NCI-H2171 (cell line): ENCODE data around the gene TGFB1I1.

Source experiments
- DNase-seq: peaks from one replicate; lab custom pipeline; 2025; lab: John Stamatoyannopoulos, UW

The TGFB1I1 gene

DNA sequence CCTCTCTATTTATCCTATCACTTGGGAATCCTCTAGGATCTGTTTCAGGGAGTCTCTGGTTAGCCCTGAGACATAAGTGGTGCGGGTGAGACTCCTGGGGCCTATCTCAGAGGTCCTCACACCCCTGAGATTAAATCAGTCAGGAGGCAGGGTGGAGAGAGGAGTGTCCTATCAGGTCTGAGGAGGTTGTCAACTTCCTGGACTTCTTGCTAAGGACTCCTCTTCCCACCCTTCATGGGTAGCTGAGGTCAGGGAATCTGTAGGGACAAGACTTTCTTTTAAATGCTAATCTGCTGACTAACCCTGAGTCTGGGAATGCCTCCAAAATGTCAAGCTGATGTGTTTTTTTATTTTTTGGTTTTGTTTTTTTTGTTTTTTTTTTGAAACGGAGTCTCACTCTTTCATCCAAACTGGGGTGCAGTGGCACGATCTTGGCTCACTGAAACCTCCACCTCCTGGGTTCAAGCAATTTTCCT is 19.3 kb upstream of the TGFB1I1 start:
- DNase-seq, result no peak

DNA sequence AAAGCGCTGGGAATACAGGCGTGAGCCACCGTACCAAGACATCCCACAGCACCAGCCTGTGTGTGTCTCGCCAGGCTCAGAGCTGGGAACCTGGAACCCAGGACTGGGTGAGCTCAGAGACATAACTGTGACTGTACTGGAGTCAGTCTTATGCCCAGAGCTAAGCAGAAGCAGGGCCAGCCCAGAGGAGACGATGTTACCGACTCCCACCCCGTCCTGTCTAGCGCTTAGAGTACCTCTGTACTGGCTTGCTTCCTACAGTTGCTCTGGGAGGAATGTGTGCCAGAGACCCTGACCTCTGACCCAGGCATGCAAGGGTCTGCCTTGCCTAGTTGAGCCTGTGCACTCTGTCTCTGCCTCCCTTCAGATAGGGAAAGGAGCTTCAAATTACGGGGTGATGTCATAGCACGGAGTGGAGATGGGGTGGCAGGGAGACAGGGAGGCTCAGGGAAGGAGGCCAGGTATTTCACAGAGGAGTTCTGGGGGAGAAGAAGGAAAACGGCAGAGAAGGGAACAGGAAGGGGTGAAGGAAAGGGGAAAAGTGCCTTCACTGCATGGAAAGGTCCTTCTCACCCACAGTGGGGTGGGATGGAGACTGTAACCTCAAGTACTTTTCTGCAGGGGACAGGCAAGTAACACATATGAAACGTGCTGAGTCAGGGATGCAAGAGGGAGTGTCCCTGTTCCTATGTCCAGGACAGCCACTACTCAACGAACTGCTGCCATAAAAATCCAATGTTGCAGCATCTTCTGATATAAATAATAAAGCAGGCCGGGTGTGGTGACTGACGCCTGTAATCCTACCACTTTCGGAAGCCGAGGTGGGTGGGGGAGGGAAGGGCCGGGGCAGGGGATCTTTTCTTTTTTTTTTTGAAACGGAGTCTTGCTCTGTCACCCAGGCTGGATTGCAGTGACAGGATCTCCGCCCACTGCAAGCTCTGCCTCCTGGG is 18.4 kb upstream of the TGFB1I1 start:
- DNase-seq, result peak; percentile 3

DNA sequence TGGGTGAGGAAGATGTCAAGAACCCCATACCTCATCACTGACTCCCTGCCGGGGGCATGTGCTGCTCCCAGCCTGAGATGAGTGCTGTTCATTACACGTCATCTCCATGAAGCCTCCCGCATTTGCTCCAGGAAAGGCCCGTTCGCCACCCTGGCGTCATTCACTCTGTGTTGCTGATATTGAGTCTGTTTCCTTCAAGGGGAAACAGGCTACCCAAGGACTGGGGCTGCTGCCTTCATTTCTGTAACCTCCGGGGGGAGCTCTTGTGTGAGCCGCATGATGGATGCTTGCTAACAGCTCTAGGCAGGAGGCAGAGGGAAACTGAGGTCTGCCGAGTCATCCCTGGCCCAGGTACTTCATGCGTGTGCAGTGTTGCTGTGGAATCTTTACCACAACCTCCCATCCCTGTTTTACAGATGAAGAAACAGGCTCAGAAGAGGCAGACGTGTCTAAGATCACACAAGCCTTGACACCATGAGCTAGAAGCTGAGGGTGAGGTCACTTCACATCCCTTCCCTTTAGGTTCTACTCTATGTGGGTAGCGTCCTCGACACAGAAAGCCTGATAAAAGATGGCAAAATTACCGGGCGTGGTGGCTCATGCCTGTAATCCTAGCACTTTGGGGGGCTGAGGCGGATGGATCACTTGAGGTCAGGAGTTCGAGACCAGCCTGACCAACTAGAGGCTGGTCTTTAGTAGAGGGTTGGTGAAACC is 16.2 kb upstream of the TGFB1I1 start:
- DNase-seq, result no peak

DNA sequence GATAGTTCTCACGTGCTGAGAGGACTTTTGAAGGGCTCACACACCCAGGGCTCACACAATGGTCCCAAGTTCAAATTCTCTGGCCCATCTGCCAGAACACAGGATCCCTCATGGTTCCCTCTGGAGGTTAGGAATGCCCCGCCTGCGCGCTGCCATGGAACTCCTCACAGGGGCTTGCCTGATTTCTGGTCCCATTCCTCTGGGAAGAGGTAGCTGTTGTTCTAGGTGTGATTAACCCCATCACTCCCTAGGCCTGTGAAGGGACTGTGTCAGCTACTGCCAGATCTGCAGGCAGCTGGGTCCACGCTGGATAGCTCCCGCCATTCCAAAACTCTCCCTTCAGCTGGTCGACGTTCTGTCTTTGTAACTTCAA is 15.0 kb upstream of the TGFB1I1 start:
- DNase-seq, result no peak

DNA sequence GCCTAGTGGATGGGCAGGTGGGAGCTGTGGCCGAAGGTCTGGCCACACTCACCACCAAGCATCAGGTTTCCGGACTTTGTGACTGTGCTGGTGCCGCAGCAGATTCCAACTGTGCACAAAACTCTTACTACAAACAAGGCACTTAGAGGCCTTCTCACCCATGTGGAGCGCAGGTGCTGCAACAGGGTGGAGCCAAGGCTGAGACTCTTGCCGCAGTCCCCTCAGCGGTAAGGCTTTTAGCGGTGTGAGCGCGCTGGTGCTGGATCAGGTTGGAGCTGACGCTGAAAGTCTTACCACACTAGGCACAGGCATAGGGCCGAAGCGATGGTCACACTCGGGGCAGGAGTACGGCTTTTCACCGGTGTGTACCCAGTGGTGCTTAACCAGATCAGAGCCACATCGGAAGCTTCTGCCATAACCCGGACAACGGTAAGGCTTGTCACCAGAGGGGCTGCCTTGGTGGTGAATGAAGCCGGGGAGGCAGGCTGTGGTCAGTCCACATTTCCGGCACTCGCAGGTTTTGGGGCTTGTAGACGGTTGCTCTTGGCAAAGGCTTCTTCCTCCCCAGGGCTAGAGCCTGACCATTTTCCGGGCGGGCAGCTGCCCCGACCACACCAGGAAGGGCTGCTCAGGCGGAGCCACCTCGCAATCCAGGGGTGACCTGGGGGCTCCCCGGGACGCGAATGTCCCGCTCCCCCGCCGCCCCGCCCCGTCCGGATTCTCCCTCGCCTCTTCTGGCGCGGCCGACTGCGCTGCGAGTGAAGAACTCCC is 13.7 kb upstream of the TGFB1I1 start:
- peak; percentile 29 for DNase-seq

DNA sequence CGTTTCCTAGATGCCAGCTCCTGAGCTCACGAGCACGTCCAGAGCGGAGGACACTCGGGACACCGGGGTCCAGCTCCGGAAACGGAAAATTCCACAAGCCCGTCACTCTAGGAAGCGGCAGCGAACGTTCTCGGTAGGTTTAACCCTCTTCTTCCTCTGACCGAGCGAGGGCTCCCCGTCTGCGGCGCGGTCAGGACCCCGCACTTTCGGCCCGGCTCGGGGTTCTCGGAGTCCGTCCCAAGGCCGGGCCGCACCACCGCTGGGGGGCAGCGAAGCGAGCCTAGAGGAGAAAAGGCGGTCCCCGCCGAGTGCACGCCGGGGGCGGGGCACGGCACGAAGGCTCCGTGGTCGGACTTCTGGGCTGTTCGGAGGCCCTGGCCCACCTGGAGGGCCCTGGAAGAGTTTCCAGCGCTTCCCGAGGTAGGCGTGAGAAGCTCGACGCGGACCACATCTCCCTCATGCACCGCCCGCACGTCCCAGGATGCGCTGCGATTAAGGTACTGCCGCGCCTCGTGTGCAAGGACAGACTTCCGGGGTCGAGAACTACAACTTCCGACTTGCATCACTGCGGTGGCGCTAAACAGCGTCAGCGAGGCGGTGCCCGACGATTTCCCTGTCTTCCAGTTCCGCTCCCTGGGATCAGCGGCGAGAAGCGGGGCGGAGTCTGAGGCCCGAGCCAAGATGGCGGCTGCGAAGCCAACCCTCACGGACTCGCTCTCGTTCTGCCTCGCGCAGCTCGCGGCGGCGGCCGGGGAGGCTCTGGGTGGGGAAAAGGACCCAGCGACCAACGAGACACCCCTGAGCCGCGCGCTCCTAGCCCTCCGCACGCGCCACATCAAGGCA is 12.9 kb upstream of the TGFB1I1 start, which contains the start of gene ARMC5:
Gene ARMC5, plus strand, starts transcription at position 658 of the 843 bp plus-strand sequence. Its CDS starts 24 bp downstream, at position 682.
- peak; percentile 96 for DNase-seq

DNA sequence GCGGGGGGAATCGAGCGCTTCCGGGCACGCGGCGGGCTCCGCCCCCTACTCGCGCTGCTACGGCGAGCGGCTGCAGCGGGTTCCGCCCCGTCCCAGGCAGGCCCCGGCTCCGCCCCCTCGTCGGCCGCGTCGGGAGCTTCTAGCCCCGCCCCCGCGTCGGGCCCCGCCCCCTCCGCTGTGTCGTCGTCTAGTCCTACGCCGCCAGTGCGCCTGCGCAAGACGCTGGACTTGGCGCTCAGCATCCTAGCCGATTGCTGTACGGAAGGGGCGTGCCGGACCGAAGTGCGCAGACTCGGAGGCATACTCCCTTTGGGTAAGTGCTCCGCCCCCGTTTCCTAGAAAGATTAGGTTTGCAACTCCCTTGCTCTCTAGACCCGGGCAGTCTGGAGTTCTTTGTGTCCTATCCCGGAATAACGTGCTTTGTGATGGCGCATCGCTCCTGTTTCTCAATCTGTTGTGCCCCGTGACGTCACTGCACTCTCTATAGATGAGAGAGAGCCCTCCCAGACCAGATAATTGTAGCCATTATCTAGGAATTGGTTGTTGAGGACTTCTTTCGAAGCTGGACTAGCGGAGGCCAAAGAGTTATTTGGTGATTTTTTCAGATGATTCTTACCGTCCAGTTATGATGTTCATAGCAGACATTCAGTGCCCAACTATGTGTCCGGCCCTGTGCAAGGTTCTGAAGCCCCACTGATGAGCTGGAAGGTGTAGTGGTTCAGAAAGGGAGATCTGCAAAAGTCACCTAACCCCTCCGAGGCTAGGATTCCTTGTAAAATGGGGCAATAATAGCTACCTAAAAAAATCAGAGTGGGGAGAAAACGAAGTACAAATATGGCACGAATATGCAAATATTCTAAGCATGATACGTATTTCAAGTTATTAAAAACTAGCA is 12.0 kb upstream of the TGFB1I1 start:
- DNase-seq, result peak; percentile 97

DNA sequence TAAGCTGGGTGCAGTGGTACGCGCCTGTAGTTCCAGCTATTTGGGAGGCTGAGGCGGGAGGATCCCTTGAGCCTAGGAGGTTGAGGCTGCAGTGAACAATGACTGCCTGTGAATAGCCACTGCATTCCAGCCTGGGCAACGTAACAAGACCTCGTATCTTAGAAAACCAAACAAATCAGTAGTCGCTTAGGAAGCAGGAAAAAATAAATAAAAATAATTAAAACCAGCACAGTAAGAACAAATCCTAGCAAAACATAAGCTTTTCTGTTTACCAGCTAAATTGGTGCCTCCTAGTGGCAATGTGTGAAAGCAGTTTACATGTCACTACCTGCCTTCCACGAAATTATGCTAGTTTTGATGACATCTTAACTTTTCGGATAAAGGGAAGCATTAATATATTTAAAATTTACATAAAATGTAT is 11.4 kb upstream of the TGFB1I1 start:
- DNase-seq, result peak; percentile 2

DNA sequence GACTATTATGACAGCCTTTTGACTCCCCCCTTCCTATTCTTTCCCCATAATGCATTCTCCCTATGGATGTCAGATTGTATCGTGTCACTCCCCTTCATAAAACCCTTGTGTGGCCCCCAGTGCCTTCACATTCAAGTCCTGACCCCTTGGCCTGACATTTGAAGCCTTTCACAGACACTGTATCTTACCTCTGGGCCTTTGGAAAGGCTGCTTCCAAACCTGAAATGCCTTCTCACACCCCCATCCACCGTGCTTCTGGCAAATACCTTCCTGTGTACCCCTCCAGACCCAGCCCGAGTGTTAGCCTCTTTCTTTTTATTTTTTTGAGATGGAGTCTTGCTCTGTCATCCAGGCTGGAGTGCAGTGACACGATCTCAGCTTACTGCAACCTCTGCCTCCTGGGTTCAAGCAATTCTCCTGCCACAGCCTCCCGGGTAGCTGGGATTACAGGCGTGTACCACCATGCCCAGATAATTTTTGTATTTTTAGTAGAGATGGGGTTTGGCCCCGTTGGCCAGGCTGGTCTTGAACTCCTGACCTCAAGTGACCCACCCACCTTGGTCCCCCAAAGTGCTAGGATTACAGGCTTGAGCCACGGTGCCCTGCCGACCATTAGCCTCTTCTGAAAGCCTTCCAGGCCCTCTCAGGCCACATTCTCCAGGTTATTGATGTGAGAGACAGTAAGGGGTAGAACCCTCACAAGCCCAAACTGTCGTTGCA is 10.6 kb upstream of the TGFB1I1 start:
- DNase-seq, result no peak

DNA sequence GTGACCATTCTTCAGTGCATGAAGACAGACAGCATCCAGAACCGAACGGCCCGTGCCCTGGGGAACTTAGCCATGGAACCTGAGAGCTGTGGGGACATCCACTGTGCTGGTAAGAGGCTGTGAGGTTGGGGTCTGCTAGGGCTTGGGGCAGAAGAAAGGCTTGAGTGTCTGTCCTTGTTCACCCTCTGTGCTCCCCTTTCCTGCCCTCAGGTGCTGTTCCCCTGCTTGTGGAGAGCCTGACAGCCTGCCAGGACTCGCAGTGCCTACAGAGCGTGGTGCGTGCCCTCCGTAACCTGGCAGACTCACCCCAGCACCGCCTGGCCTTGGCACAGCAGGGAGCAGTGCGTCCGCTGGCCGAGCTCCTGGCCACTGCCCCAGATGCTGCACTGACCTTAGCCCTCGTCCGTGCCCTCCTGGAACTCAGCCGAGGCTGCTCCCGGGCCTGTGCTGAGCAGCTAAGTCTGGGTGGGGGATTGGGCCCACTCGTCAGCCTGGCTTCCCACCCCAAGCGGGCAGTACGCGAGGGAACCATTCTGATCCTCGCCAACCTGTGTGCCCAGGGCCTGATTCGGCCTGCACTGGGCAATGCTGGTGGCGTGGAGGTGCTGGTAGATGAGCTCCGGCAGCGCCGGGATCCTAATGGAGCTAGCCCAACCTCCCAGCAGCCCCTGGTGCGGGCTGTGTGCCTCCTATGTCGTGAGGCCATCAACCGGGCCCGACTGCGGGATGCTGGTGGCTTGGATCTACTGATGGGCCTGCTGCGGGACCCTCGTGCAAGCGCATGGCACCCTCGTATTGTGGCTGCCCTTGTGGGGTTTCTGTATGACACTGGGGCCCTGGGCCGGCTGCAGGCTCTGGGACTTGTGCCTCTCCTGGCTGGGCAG is 9.8 kb upstream of the TGFB1I1 start:
- DNase-seq, result no peak

DNA sequence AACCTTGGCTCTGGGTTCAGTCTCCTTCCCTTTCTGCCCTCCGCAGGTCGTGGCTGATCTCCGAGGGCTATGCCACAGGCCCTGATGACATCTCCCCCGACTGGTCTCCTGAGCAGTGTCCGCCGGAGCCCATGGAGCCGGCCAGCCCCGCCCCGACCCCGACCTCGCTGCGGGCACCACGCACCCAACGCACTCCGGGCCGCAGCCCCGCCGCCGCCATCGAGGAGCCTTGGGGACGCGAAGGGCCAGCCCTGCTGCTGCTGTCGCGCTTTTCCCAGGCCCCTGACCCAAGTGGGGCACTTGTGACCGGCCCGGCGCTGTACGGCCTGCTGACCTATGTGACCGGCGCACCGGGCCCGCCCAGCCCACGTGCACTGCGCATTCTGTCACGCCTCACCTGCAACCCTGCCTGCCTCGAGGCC is 7.6 kb upstream of the TGFB1I1 start:
- DNase-seq, result no peak

DNA sequence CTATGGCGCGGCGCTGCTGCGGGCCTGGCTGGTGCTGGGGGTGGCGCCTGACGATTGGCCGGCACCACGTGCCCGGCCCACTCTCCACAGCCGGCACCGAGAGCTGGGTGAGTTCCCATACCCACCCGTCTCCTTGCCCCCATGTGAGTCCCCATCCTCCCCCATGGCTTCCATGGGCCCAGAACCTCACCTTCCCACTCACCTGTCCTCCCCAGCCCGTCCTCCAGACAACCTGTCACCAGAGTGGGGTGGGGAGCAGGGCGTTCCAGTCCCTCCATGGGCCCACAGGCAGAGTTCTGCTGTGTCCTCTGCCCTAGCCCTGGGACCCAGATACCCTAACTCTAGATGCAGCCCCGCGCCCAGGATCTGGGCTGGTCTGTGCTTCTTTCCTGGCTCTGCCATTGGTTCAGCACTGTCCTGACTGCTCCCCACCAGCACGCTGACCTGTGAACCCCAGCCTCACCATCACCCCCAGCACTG is 7.1 kb upstream of the TGFB1I1 start:
- no peak for DNase-seq

DNA sequence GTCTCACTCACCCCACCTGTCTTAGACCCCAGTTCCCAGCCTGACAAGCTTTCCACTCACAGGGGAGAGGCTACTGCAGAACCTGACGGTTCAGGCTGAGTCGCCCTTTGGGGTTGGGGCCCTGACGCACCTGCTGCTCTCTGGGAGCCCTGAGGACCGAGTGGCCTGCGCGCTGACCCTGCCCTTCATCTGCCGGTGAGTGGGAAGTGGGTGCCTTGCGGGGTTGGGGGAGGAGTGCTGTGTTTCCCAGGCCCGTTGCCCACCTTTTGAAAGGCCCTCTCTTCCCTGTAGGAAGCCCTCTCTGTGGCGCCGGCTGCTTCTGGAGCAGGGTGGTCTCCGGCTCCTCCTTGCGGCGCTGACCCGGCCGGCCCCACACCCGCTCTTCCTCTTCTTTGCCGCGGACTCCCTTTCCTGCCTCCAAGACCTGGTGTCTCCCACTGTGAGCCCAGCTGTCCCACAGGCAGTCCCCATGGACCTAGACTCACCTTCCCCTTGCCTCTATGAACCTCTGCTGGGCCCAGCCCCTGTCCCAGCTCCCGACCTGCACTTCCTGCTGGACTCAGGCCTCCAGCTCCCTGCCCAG is 6.1 kb upstream of the TGFB1I1 start:
- DNase-seq, result no peak

DNA sequence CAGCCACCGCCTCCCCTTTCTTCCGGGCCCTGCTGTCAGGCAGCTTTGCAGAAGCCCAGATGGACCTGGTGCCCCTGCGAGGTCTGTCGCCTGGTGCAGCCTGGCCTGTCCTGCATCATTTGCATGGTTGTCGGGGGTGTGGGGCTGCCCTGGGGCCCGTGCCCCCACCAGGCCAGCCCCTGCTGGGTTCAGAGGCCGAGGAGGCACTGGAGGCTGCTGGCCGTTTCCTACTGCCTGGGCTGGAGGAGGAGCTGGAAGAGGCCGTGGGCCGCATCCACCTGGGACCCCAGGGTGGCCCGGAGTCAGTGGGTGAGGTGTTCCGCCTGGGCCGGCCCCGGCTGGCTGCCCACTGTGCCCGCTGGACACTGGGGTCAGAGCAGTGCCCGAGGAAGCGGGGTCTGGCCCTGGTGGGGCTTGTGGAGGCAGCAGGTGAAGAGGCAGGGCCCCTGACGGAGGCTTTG is 5.5 kb upstream of the TGFB1I1 start:
- DNase-seq, result no peak

DNA sequence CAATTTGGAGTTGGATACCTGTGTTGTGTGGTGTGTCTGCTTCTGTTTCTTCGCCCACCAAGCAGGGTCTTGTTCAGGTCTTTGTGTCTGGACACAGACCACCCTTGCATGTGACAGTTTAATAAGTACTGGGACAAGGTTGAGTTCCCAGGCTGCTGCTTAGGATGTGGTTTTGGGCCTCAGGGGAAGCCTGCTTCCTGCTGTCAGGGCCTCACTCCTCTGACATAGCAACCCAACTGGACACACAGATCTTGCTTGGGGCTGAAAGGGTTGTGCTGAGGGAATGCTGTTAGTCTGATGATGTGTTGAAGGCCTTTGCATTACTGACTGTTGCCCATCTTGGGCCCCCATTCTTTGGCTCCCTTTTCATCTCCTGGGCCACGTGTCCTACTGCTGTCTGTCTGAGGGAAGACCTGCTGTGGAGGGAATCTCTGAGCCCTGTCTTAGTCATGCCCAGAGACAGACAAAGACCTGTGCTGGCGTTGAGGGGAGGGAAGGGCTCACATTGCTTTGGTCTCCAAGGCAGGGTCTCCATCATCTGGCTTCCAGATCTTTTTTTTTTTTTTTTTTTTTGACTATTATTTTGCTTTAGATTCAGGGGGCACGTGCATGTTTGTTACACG is 4.7 kb upstream of the TGFB1I1 start:
- DNase-seq, result no peak

DNA sequence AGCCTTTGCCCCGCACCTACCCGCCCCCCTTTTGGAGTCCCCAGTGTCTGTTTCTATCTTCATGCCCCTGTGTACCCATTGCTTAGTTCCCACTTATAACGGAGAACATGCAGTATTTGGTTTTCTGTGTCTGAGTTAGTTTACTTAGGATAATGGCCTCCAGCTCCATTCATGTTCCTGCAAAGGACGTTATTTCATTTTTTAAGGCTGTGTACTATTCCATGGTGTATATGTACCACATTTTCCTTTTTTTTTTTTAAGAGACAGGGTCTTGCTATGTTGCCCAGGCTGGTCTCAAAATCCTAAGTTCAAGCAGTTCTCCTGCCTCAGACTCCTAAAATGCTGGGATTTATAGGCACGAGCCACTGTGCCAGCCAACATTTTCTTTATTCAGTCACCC is 4.1 kb upstream of the TGFB1I1 start:
- DNase-seq, result no peak

DNA sequence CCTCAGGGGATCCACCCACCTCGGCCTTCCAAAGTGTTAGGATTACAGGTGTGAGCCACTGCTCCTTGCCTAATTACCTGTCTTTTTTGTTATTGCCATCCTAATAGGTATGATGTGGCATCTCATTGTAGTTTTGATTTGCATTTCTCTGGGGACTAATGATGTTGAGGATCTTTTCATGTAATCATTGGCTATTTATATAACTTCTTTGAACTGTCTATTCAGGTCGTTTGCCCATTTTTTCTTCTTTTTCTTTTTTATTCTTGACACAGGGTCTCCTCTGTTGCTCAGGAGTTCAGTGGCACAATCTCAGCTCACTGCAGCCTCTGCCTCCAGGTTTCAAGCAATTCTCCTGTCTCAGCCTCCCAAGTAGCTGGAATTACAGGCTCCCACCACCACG is 1.3 kb upstream of the TGFB1I1 start:
- no peak for DNase-seq
